ENCODE measurements around the gene ATF4.
A peak's percentile ranks its signal among the peaks of the same experiment; 100 is the strongest.

ATF4 gene

DNA sequence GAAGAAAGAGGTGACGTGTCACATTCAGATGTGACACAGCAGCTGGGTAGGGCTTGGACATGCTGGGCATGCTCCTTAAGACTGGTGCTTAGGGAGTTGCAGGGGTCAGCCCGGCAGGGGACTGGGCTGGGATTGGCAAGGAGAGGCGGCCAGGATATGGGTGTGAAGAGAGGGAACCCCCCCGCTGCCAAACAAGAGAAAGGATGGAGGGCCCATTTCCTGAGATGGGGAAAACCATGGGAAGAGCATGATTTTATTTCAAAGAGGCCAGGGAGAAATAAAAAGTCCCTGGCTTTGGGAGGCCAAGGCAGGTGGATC lies 5.3 kb downstream of the ATF4 start:
- Histone ChIP-seq H3K9me3 (replicated peaks in 1 of 2; ENCODE audit: control insufficient read depth in 2 of 2, insufficient read depth in 1 of 2, low read depth in 1 of 2, low read length in 2 of 2) (peaks cover 0 to 4% of the 10 kb centered on the region in 2 donors), H3K14ac (ENCODE audit: low read length) (no peak overlapping the region), H3K27me3 (ENCODE audit: control insufficient read depth in 3 of 3, insufficient read depth in 3 of 3, low read depth in 1 of 3, low read length in 3 of 3) (no peaks in the 10 kb centered on the region), H3K36me3 (replicated peaks in 1 of 2; ENCODE audit: control insufficient read depth in 2 of 2, insufficient read depth in 2 of 2, low read length in 2 of 2) (peaks cover 49 to 84% of the 10 kb centered on the region in 2 donors), H2BK120ac (ENCODE audit: low read depth, low read length) (no peak overlapping the region), H3K27ac (replicated peaks; ENCODE audit: low read length) (no peak overlapping the region), H3K4ac (ENCODE audit: low read length) (no peak overlapping the region), H4K91ac (ENCODE audit: low read depth, low read length, poor library complexity) (no peak overlapping the region), H3K9ac (ENCODE audit: low read depth, low read length, poor library complexity) (no peak overlapping the region), H2AK5ac (ENCODE audit: low read depth, low read length) (no peak overlapping the region), H2BK15ac (ENCODE audit: low read length) (no peak overlapping the region), H2BK12ac (ENCODE audit: low read length) (no peak overlapping the region), H3K4me1 (ENCODE audit: control insufficient read depth in 2 of 2, insufficient read depth in 1 of 2, low read depth in 1 of 2, low read length in 2 of 2) (peaks cover 19% of the 10 kb centered on the region in 2 donors), H3K4me2 (ENCODE audit: insufficient read depth, low read length, poor library complexity, severe bottlenecking) (no peak overlapping the region), H2AFZ (ENCODE audit: low read length) (no peak overlapping the region), H3K79me1 (ENCODE audit: low read depth, low read length) (peaks cover 13% of the 10 kb centered on the region), H3K4me3 (ENCODE audit: low read length in 2 of 2) (no peak overlapping the region), H4K8ac (ENCODE audit: low read depth, low read length) (no peak overlapping the region), H2BK5ac (ENCODE audit: low read length) (no peak overlapping the region), H3K23ac (ENCODE audit: low read depth, low read length, poor library complexity) (peak overlapping the region; percentile 45), H3K18ac (ENCODE audit: low read length) (no peak overlapping the region)
- no peak for DNase-seq (ENCODE audit: low spot score)
- WGBS, 2 donors (ENCODE audit: extremely low coverage in 2 of 2, insufficient read length in 2 of 2, insufficient replicate concordance in 1 of 2) = no CpG with 5 or more reads among the region's 4 CpGs

DNA sequence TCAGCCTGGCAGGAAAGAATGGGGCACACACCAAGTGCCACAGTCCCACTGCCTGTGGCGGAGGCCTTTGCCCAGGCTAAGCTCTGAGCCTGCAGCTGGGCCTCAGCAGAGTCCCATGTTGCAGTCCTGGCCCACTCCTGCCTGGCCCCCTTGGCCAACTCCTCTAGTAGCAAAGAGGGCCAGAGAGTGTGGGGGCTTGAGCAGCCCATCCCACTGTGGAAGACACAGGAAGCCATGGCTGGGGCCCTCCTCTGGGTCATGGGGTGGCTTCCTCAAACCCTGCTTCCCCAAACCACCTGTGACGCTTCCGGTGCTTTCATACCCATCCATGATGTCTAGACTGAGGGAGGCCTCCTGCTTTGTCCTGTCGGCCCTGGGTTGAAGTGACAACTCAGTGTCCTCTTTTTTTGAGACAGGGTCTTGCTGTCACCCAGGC lies 6.4 kb downstream of the ATF4 start:
- no peak overlapping the region for H2BK15ac ChIP-seq (ENCODE audit: low read length)
- H3K9me3 ChIP-seq (replicated peaks in 1 of 2; ENCODE audit: control insufficient read depth in 2 of 2, insufficient read depth in 1 of 2, low read depth in 1 of 2, low read length in 2 of 2) = peaks cover 0 to 4% of the 10 kb centered on the region in 2 donors
- no peak overlapping the region for H2AFZ ChIP-seq (ENCODE audit: low read length)
- H2BK12ac ChIP-seq (ENCODE audit: low read length) = no peak overlapping the region
- peaks cover 46 to 87% of the 10 kb centered on the region in 2 donors for H3K36me3 ChIP-seq (replicated peaks in 1 of 2; ENCODE audit: control insufficient read depth in 2 of 2, insufficient read depth in 2 of 2, low read length in 2 of 2)
- H3K4me1 ChIP-seq (ENCODE audit: control insufficient read depth in 2 of 2, insufficient read depth in 1 of 2, low read depth in 1 of 2, low read length in 2 of 2) = peaks cover 19 to 24% of the 10 kb centered on the region in 2 donors
- WGBS, 2 donors (ENCODE audit: extremely low coverage in 2 of 2, insufficient read length in 2 of 2, insufficient replicate concordance in 1 of 2) = no CpG with 5 or more reads among the region's 4 CpGs
- H3K79me1 ChIP-seq (ENCODE audit: low read depth, low read length) = peaks cover 17% of the 10 kb centered on the region
- H4K91ac ChIP-seq (ENCODE audit: low read depth, low read length, poor library complexity) = no peak overlapping the region
- no peaks in the 10 kb centered on the region for H3K27me3 ChIP-seq (ENCODE audit: control insufficient read depth in 3 of 3, insufficient read depth in 3 of 3, low read depth in 1 of 3, low read length in 3 of 3)
- H2BK120ac ChIP-seq (ENCODE audit: low read depth, low read length) = no peak overlapping the region
- no peak overlapping the region for H3K9ac ChIP-seq (ENCODE audit: low read depth, low read length, poor library complexity)
- no peak overlapping the region for H3K4ac ChIP-seq (ENCODE audit: low read length)
- no peak overlapping the region for H3K27ac ChIP-seq (replicated peaks; ENCODE audit: low read length)
- no peak overlapping the region for H3K18ac ChIP-seq (ENCODE audit: low read length)
- no peak overlapping the region for H4K8ac ChIP-seq (ENCODE audit: low read depth, low read length)
- H3K4me3 ChIP-seq (ENCODE audit: low read length in 2 of 2) = no peak overlapping the region
- no peak overlapping the region for H3K14ac ChIP-seq (ENCODE audit: low read length)
- no peak overlapping the region for H2AK5ac ChIP-seq (ENCODE audit: low read depth, low read length)
- no peak for DNase-seq (ENCODE audit: low spot score)
- peak overlapping the region; percentile 39 for H2BK5ac ChIP-seq (ENCODE audit: low read length)
- no peak overlapping the region for H3K4me2 ChIP-seq (ENCODE audit: insufficient read depth, low read length, poor library complexity, severe bottlenecking)
- peak overlapping the region; percentile 49 for H3K23ac ChIP-seq (ENCODE audit: low read depth, low read length, poor library complexity)

DNA sequence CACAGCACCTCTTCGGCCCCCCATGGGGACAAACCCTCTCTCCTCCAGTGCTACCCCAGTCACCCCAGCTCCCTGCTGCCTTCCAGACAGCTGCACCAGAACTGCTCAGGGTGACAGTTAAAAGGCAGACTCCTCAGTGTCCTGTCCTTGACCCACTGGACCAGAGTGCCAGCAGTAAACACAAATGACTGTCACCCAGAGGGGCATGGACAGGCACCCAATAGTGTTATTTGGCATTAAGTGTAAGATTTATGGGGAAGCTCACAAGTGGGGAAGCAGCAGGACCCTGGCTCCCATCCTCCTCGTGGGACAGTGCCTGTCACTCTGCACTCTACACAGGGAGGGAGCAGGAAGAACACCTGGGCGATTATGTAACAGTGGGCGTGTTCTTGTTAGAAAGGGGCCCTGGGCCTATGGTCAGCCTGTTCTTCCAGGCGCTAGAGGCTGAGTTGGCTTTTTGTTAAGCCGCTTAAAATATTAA lies 7.2 kb downstream of the ATF4 start:
- H3K36me3 ChIP-seq (replicated peaks in 1 of 2; ENCODE audit: control insufficient read depth in 2 of 2, insufficient read depth in 2 of 2, low read length in 2 of 2) = peaks cover 39 to 79% of the 10 kb centered on the region in 2 donors
- no peak overlapping the region for H4K91ac ChIP-seq (ENCODE audit: low read depth, low read length, poor library complexity)
- no peak for DNase-seq (ENCODE audit: low spot score)
- H3K14ac ChIP-seq (ENCODE audit: low read length) = no peak overlapping the region
- no peak overlapping the region for H3K27ac ChIP-seq (replicated peaks; ENCODE audit: low read length)
- no peak overlapping the region for H2BK15ac ChIP-seq (ENCODE audit: low read length)
- H3K9me3 ChIP-seq (replicated peaks in 1 of 2; ENCODE audit: control insufficient read depth in 2 of 2, insufficient read depth in 1 of 2, low read depth in 1 of 2, low read length in 2 of 2) = peaks cover 0 to 4% of the 10 kb centered on the region in 2 donors
- no peak overlapping the region for H2BK12ac ChIP-seq (ENCODE audit: low read length)
- H3K9ac ChIP-seq (ENCODE audit: low read depth, low read length, poor library complexity) = no peak overlapping the region
- H3K18ac ChIP-seq (ENCODE audit: low read length) = no peak overlapping the region
- peaks cover 20% of the 10 kb centered on the region for H3K79me1 ChIP-seq (ENCODE audit: low read depth, low read length)
- H3K4ac ChIP-seq (ENCODE audit: low read length) = no peak overlapping the region
- H2BK5ac ChIP-seq (ENCODE audit: low read length) = peak overlapping the region; percentile 39
- no CpG with 5 or more reads among the region's 6 CpGs for WGBS, 2 donors (ENCODE audit: extremely low coverage in 2 of 2, insufficient read length in 2 of 2, insufficient replicate concordance in 1 of 2)
- no peak overlapping the region for H2AK5ac ChIP-seq (ENCODE audit: low read depth, low read length)
- H3K4me1 ChIP-seq (ENCODE audit: control insufficient read depth in 2 of 2, insufficient read depth in 1 of 2, low read depth in 1 of 2, low read length in 2 of 2) = peaks cover 15 to 22% of the 10 kb centered on the region in 2 donors
- no peak overlapping the region for H4K8ac ChIP-seq (ENCODE audit: low read depth, low read length)
- H3K27me3 ChIP-seq (ENCODE audit: control insufficient read depth in 3 of 3, insufficient read depth in 3 of 3, low read depth in 1 of 3, low read length in 3 of 3) = no peaks in the 10 kb centered on the region
- H2AFZ ChIP-seq (ENCODE audit: low read length) = no peak overlapping the region
- no peak overlapping the region for H3K23ac ChIP-seq (ENCODE audit: low read depth, low read length, poor library complexity)
- H3K4me3 ChIP-seq (ENCODE audit: low read length in 2 of 2) = no peak overlapping the region
- no peak overlapping the region for H3K4me2 ChIP-seq (ENCODE audit: insufficient read depth, low read length, poor library complexity, severe bottlenecking)
- no peak overlapping the region for H2BK120ac ChIP-seq (ENCODE audit: low read depth, low read length)

DNA sequence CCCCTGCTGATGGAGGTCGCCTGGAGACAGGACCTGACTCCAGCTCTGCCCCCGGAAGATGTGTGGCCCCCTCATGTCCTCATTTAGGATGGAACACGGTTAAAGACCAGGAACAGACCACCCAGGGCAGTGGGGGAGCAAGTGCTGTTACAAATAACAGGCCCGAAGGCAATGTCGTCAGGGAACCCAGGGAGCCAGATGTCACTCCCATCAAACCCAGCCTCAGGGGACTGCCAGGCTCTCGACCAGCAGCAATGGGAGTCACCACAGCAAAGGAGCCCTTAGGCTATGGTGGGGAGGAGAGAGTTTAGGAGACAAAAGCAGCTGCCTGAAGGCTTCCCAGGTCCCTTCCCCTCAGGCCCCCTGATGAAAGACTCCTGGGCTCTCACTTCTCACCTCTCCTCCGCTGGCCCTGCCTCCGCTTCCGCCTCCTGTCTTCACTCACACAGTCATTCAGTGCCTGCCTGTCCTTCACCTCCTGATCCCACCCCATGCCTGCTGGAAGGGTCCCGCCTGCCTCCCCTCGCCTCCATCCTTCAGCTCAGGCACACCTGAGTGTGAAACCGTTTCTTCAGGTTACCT lies 7.8 kb downstream of the ATF4 start:
- peak overlapping the region; percentile 18 for H3K27ac ChIP-seq (replicated peaks; ENCODE audit: low read length)
- H2BK120ac ChIP-seq (ENCODE audit: low read depth, low read length) = no peak overlapping the region
- peak overlapping the region; percentile 54 for H2BK5ac ChIP-seq (ENCODE audit: low read length)
- no peak overlapping the region for H4K91ac ChIP-seq (ENCODE audit: low read depth, low read length, poor library complexity)
- H3K79me1 ChIP-seq (ENCODE audit: low read depth, low read length) = peaks cover 20% of the 10 kb centered on the region
- no peaks in the 10 kb centered on the region for H3K27me3 ChIP-seq (ENCODE audit: control insufficient read depth in 3 of 3, insufficient read depth in 3 of 3, low read depth in 1 of 3, low read length in 3 of 3)
- no CpG with 5 or more reads among the region's 12 CpGs for WGBS, 2 donors (ENCODE audit: extremely low coverage in 2 of 2, insufficient read length in 2 of 2, insufficient replicate concordance in 1 of 2)
- no peak overlapping the region for H2AFZ ChIP-seq (ENCODE audit: low read length)
- H3K4ac ChIP-seq (ENCODE audit: low read length) = no peak overlapping the region
- no peak overlapping the region for H3K18ac ChIP-seq (ENCODE audit: low read length)
- no peak overlapping the region for H4K8ac ChIP-seq (ENCODE audit: low read depth, low read length)
- H2AK5ac ChIP-seq (ENCODE audit: low read depth, low read length) = no peak overlapping the region
- peaks cover 33 to 73% of the 10 kb centered on the region in 2 donors for H3K36me3 ChIP-seq (replicated peaks in 1 of 2; ENCODE audit: control insufficient read depth in 2 of 2, insufficient read depth in 2 of 2, low read length in 2 of 2)
- H2BK15ac ChIP-seq (ENCODE audit: low read length) = no peak overlapping the region
- no peak for DNase-seq (ENCODE audit: low spot score)
- peaks cover 9 to 22% of the 10 kb centered on the region in 2 donors for H3K4me1 ChIP-seq (ENCODE audit: control insufficient read depth in 2 of 2, insufficient read depth in 1 of 2, low read depth in 1 of 2, low read length in 2 of 2)
- H3K4me2 ChIP-seq (ENCODE audit: insufficient read depth, low read length, poor library complexity, severe bottlenecking) = no peak overlapping the region
- H3K9me3 ChIP-seq (replicated peaks in 1 of 2; ENCODE audit: control insufficient read depth in 2 of 2, insufficient read depth in 1 of 2, low read depth in 1 of 2, low read length in 2 of 2) = peaks cover 0 to 3% of the 10 kb centered on the region in 2 donors
- H2BK12ac ChIP-seq (ENCODE audit: low read length) = no peak overlapping the region
- no peak overlapping the region for H3K4me3 ChIP-seq (ENCODE audit: low read length in 2 of 2)
- H3K23ac ChIP-seq (ENCODE audit: low read depth, low read length, poor library complexity) = no peak overlapping the region
- no peak overlapping the region for H3K9ac ChIP-seq (ENCODE audit: low read depth, low read length, poor library complexity)
- no peak overlapping the region for H3K14ac ChIP-seq (ENCODE audit: low read length)
